COLO668 (cell line): ENCODE data around the gene RGL4.
"Not testable (repeated sequence)": the region's sequence is repeated elsewhere in the genome, so short reads cannot be mapped to it uniquely, and the experiment has no call there.

ENCODE experiments used
- DNase-seq: peaks from one replicate; lab custom pipeline; 2025; ENCODE audit not compliant: unreplicated experiment; lab: John Stamatoyannopoulos, UW

RGL4 gene

GRCh38 chr22:23690713-23691112 is at the start of gene RGL4:
RGL4 (plus strand) TSS chr22:23691013; CDS start chr22:23692031, 1,018 bp downstream.
- DNase-seq, result no peak

- not testable (repeated sequence) for DNase-seq
Measured at GRCh38 chr22:23646526-23646925, 44.3 kb upstream of the RGL4 start.

GRCh38 chr22:23649071-23649501 is 41.7 kb upstream of the RGL4 start:
- DNase-seq, result no peak

GRCh38 chr22:23651676-23652075 is 39.1 kb upstream of the RGL4 start:
- DNase-seq, result no peak

- no peak for DNase-seq
Measured at GRCh38 chr22:23652286-23652685, 38.5 kb upstream of the RGL4 start.

GRCh38 chr22:23652711-23653110 is 38.1 kb upstream of the RGL4 start:
- no peak for DNase-seq

GRCh38 chr22:23655891-23656475 is 34.8 kb upstream of the RGL4 start:
- DNase-seq, result no peak

- DNase-seq, result no peak
Measured at GRCh38 chr22:23657727-23658126, 33.1 kb upstream of the RGL4 start.

- DNase-seq, result not testable (repeated sequence)
Measured at GRCh38 chr22:23660381-23660780, 30.4 kb upstream of the RGL4 start.

GRCh38 chr22:23670378-23671295 is 20.2 kb upstream of the RGL4 start:
- DNase-seq, result no peak

- not testable (repeated sequence) for DNase-seq
Measured at GRCh38 chr22:23671387-23671786, 19.4 kb upstream of the RGL4 start.

GRCh38 chr22:23672307-23673049 is 18.3 kb upstream of the RGL4 start:
- not testable (repeated sequence) for DNase-seq

GRCh38 chr22:23673050-23673620 is 17.7 kb upstream of the RGL4 start:
- DNase-seq, result no peak

- DNase-seq, result no peak
Measured at GRCh38 chr22:23673826-23674690, 16.8 kb upstream of the RGL4 start.

- DNase-seq, result not testable (repeated sequence)
Measured at GRCh38 chr22:23674886-23675501, 15.8 kb upstream of the RGL4 start.

GRCh38 chr22:23675502-23676415 is 15.1 kb upstream of the RGL4 start:
- no peak for DNase-seq

- DNase-seq, result not testable (repeated sequence)
Measured at GRCh38 chr22:23676841-23677700, 13.7 kb upstream of the RGL4 start.

- DNase-seq, result no peak
Measured at GRCh38 chr22:23677701-23677995, 13.2 kb upstream of the RGL4 start.
